Stimulated activated CD4-positive, alpha-beta T cell treated with anti-CD3 and anti-CD28 coated beads, Interleukin-15, amount 100 ng/mL, for 1 hour (primary cell): ENCODE data around the gene TBCK.
"Not testable (repeated sequence)": the region's sequence is repeated elsewhere in the genome, so short reads cannot be mapped to it uniquely, and the experiment has no call there.

Source experiments
- DNase-seq, 2 donors: peaks; one replicate each; pipeline ENCODE4 v3.0.0-alpha.2; 2020; ENCODE audit warnings: low read depth in 1 of 2, low spot score in 1 of 2

Gene TBCK

GRCh38 chr4:106321814-106322213, 5.8 kb upstream of the TBCK start:
- not testable (repeated sequence) for DNase-seq

GRCh38 chr4:106321168-106321567, 5.2 kb upstream of the TBCK start:
- DNase-seq = not testable (repeated sequence)

- DNase-seq = no peak
Observed at GRCh38 chr4:106320235-106320634, 4.2 kb upstream of the TBCK start.

- no peak for DNase-seq
Observed at GRCh38 chr4:106318511-106318910, 2.5 kb upstream of the TBCK start.

- no peak for DNase-seq
Observed at GRCh38 chr4:106317815-106318214, 1.8 kb upstream of the TBCK start.

- DNase-seq = no peak
Observed at GRCh38 chr4:106316773-106317409, 882 bp upstream of the TBCK start.

- DNase-seq = no peak
Observed at GRCh38 chr4:106315476-106315967, 487 bp downstream of the TBCK start.

- no peak for DNase-seq
Observed at GRCh38 chr4:106314960-106315359, 1.0 kb downstream of the TBCK start.

GRCh38 chr4:106312997-106313522, 2.9 kb downstream of the TBCK start:
- DNase-seq = no peak

GRCh38 chr4:106312377-106312776, 3.6 kb downstream of the TBCK start:
- no peak for DNase-seq

GRCh38 chr4:106306561-106306960, 9.4 kb downstream of the TBCK start:
- DNase-seq = no peak

GRCh38 chr4:106305435-106306055, 10.5 kb downstream of the TBCK start:
- DNase-seq = no peak

- DNase-seq = no peak
Observed at GRCh38 chr4:106304632-106305031, 11.4 kb downstream of the TBCK start.

GRCh38 chr4:106303548-106304281, 12.3 kb downstream of the TBCK start:
- DNase-seq = no peak

- no peak for DNase-seq
Observed at GRCh38 chr4:106302062-106302438, 14.0 kb downstream of the TBCK start.

GRCh38 chr4:106301393-106302061, 14.5 kb downstream of the TBCK start:
- DNase-seq = no peak

GRCh38 chr4:106299977-106300376, 16.0 kb downstream of the TBCK start:
- no peak for DNase-seq

GRCh38 chr4:106297245-106298035, 18.6 kb downstream of the TBCK start:
- no peak for DNase-seq

GRCh38 chr4:106294062-106294461, 21.9 kb downstream of the TBCK start:
- no peak for DNase-seq

GRCh38 chr4:106291678-106292077, 24.3 kb downstream of the TBCK start:
- no peak for DNase-seq

GRCh38 chr4:106289737-106290136, 26.3 kb downstream of the TBCK start:
- DNase-seq = no peak
